GM12891 (cell line): ENCODE data around the gene IZUMO4.
A peak's percentile ranks its signal among the peaks of the same experiment; 100 is the strongest.

Experiments used
- DNase-seq: peaks from one replicate; pipeline ENCODE4 v3.0.0; 2011; ENCODE audit warnings: low spot score; ENCODE audit not compliant: insufficient read length
- FAIRE-seq: peaks from 2 replicates; lab custom pipeline; 2011; peaks lifted over from hg19 to GRCh38; lab: Jason Lieb, UNC
- PAX5 ChIP-seq: IDR thresholded peaks from 2 replicates; pipeline ENCODE4 v1.6.1; 2011; ENCODE audit warnings: low read length, moderate library complexity, mild to moderate bottlenecking; ENCODE audit not compliant: insufficient read depth, severe bottlenecking
- POLR2A ChIP-seq: IDR thresholded peaks from 2 replicates; pipeline ENCODE4 v1.6.1; 2011; ENCODE audit warnings: low read depth, low read length, control low read depth
- POLR2AphosphoS5 ChIP-seq: IDR thresholded peaks from 2 replicates; pipeline ENCODE4 v1.6.1; 2011; ENCODE audit warnings: low read depth, low read length, control low read depth
- POU2F2 ChIP-seq: IDR thresholded peaks from 2 replicates; pipeline ENCODE4 v1.6.1; 2011; ENCODE audit warnings: low read depth, mild to moderate bottlenecking, control low read depth, low read length, moderate library complexity
- SPI1 ChIP-seq: IDR thresholded peaks from 2 replicates; pipeline ENCODE4 v1.6.1; 2011; ENCODE audit warnings: low read depth, low read length, control low read depth
- TAF1 ChIP-seq: IDR thresholded peaks from 2 replicates; pipeline ENCODE4 v1.6.1; 2011; ENCODE audit warnings: low read depth, low read length, control low read depth

The IZUMO4 gene

DNA sequence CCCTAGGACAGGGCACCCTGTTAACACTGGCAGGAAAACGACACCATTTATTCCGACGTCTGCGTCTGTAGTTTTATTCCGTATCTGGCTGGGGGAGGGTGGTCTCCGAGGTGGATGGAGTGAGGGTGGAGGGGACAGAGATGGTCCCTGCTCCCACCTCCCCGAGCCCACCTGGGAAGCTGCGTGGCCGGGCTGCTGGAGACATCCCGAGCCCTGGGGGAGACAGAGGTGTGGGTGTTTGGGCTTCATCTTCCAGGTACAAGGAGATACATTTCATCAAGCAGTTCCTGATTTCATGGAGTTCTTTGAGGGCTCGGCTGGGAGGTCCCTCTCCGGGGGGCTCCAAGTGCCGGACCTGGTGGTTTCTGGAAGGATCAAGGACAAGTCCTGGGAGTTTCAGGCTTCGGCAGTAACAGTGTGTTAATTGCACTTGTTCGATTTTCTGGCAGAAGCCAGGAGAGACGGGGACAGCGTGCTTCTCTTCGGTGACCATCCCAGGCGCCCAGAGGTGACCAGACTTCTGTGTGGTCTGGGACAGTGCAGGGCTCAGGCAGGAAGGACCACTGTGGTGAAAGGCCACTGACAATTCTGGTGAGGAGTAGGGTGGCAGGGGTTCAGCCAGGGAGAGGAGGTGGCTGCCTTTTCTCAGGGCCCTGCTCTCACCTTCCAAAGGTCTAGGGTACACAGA lies 25.6 kb upstream of the IZUMO4 start:
- no peak for TF ChIP-seq POLR2AphosphoS5
- TF ChIP-seq TAF1, result no peak
- peak; percentile 60; the same call in 1 of the 2 replicates for TF ChIP-seq POU2F2
- FAIRE-seq (no peak), DNase-seq (no peak)

DNA sequence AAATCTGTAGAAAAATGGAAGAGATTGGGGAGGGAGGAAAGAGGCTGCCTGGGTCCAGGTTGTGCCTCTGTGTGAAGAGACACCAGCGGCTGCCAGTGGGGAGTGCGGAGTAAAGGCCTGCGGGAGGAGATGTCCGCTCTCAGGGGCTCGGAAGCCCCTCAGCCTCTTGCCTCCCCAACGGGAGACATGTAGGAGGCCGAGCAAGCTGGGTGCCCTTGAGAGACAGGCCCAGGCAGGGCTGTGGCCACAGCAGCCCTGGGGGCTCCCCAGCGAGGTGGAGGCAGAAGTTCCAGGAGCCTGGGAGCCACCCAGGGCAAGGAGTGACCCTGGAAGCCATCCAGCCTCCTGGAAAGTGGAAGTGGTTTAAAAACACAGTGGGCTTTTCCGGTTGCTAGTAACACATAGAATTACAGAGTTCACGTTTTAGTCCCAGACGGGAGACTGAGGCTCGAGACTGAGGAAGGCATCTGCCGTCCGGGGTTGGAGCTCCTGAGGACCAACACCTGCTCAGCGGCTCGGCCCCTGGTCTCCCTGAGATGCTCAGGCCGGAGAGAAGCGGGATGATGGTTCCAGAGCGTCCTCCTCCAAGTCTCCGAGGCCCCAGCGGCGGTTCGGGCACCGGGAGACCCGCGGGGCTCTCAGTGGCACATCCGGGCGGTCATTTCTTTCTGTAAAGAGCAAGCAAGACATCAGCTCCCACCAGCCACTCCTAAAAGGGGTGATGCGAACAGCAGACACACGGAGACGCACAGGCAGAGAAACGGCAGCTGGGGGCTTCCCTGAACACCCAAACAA lies 23.8 kb upstream of the IZUMO4 start:
- no peak for DNase-seq
- FAIRE-seq, result no peak
- TF ChIP-seq POU2F2 (no peak), TAF1 (no peak), POLR2AphosphoS5 (peak; percentile 27; the same call in 1 of the 2 replicates), SPI1 (no peak), POLR2A (peak; percentile 28; the same call in 1 of the 2 replicates), PAX5 (no peak)

DNA sequence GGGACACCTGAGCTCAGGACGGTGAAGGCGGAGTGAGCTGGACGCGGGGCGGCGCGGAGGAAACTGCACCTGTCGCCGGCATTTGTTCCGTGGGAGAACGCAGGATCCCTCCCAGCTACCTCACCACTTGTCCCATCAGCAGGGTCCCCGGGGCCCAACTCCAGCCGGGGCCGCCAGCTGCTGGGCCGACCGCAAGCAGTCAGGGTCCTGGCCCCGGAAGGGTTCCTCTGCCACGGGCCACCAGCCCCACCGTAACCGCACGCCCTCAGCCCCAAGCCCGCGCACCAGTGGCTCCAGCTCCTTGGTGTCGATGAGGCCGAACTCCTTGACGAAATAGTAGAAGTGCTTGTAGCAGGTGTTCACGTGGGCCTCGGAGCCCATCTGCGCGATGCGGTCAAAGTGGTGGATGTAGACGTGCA lies 20.2 kb upstream of the IZUMO4 start:
- DNase-seq, result no peak
- FAIRE-seq, result no peak

GRCh38 chr19:2077398-2077797 lies 19.3 kb upstream of the IZUMO4 start:
- no peak for TF ChIP-seq PAX5
- no peak for TF ChIP-seq SPI1
- no peak for TF ChIP-seq POU2F2
- TF ChIP-seq POLR2AphosphoS5, result no peak
- TF ChIP-seq TAF1, result no peak
- no peak for TF ChIP-seq POLR2A
- DNase-seq (no peak), FAIRE-seq (no peak)

More for the DNA sequence above, 20.2 kb upstream of the IZUMO4 start:
- no peak; the same call in 1 of the 2 replicates for TF ChIP-seq POLR2A

- TF ChIP-seq SPI1, result no peak
- DNase-seq (no peak), FAIRE-seq (no peak)
Observed at GRCh38 chr19:2077833-2078619, 18.7 kb upstream of the IZUMO4 start.

- FAIRE-seq (no peak), DNase-seq (no peak)
- TF ChIP-seq SPI1 (no peak), POLR2AphosphoS5 (no peak; the same call in 1 of the 2 replicates), TAF1 (no peak), PAX5 (no peak), POU2F2 (no peak), POLR2A (no peak)
Observed at GRCh38 chr19:2079076-2079864, 17.4 kb upstream of the IZUMO4 start.

DNA sequence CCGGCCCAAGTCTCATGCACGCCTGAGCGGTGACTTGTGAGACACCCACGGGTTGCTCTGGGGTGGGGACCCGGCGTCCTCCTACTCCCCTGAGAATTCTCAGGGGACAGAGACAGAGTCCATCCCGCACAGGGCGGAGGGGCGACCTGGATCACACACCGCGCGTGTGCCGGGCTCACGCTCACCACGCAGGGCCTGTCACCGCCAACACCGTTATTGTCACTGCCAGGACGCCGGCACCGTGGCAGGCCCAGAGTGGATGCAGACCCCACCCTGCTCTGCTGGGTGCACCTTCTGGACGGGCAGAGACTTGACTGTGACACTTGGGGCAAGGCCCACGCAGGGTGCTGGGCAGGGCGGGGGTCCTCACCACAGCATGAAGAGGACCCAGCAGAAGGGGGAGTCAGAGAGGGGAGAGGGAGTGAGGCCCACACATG lies 16.8 kb upstream of the IZUMO4 start:
- FAIRE-seq, result no peak
- no peak for DNase-seq
- TF ChIP-seq POLR2A (peak; percentile 34; the same call in 1 of the 2 replicates), POLR2AphosphoS5 (no peak), POU2F2 (no peak)

GRCh38 chr19:2080336-2080988 lies 16.3 kb upstream of the IZUMO4 start:
- DNase-seq, result no peak
- TF ChIP-seq POLR2A (peak; percentile 6; the same call in 1 of the 2 replicates), POLR2AphosphoS5 (no peak), TAF1 (no peak)
- peak; percentile 23 for FAIRE-seq
